OCI-LY1 (cell line): ENCODE measurements around the gene ANKRD13B.

Experiments
- CTCF ChIP-seq: fragments of 200-600 bp; sonication (generic), shearing (Covaris generic); IDR thresholded peaks from 2 replicates; pipeline ENCODE4 v1.5.1; 2017; ENCODE audit warnings: mild to moderate bottlenecking, antibody characterized with exemption, low read length, moderate library complexity, mixed read lengths
- EZH2 ChIP-seq: fragments of 200-600 bp; sonication (generic), shearing (Covaris generic); IDR thresholded peaks from 2 replicates; pipeline ENCODE4 v1.8.0; 2017; ENCODE audit warnings: borderline replicate concordance, mixed run types, mild to moderate bottlenecking, antibody characterized with exemption, low read length, moderate library complexity, mixed read lengths

- TF ChIP-seq CTCF (no peak), EZH2 (no peak)
Observed at GRCh38 chr17:29649359-29649758, 56.4 kb downstream of the ANKRD13B start.
